CD8-positive, alpha-beta memory T cell (primary cell): Measurements from ENCODE around the gene GRAP2. TPM values are rescaled to one million over a fixed set of nuclear protein-coding genes. Genes with fewer than 3 reads are reported as not detected.
A peak's percentile ranks its signal among the peaks of the same experiment; 100 is the strongest.

Experiments
- CTCF ChIA-PET: fragments of 350-600 bp; sonication (Branson Sonifier 250); formaldehyde crosslinking; loops from one replicate; lab custom pipeline; 2021; ENCODE audit warnings: antibody characterized with exemption; lab: Charles Lee
- POLR2A ChIA-PET: fragments of 350-600 bp; sonication (Branson Sonifier 250); formaldehyde crosslinking; loops from one replicate; lab custom pipeline; 2021; ENCODE audit warnings: antibody characterized with exemption; lab: Charles Lee
- DNase-seq, 5 donors: peaks; one replicate each; pipeline versions ENCODE4 v3.0.0 to v3.0.0-alpha.2; 2020 to 2022; ENCODE audit warnings: mixed read lengths in 1 of 5
- H3K27ac ChIP-seq: one replicate; pipeline ENCODE4 v1.7.0; 2013; ENCODE audit warnings: low read depth, mild to moderate bottlenecking, low read length, moderate library complexity
- H3K27me3 ChIP-seq: 2 replicates; pipeline ENCODE4 v1.7.0; 2013; ENCODE audit warnings: low read length, mild to moderate bottlenecking; ENCODE audit not compliant: insufficient read depth, poor library complexity, severe bottlenecking
- H3K36me3 ChIP-seq: 2 replicates; pipeline ENCODE4 v1.7.0; 2013; ENCODE audit warnings: mild to moderate bottlenecking, low read length, moderate library complexity; ENCODE audit not compliant: insufficient read depth
- H3K4me1 ChIP-seq: 2 replicates; pipeline ENCODE4 v1.7.0; 2013; ENCODE audit warnings: mild to moderate bottlenecking, low read length, moderate library complexity; ENCODE audit not compliant: insufficient read depth
- H3K4me3 ChIP-seq: 2 replicates; pipeline ENCODE4 v1.7.0; 2013; ENCODE audit warnings: mild to moderate bottlenecking, low read length
- H3K9me3 ChIP-seq: 2 replicates; pipeline ENCODE4 v1.7.0; 2013; ENCODE audit warnings: mild to moderate bottlenecking, low read length
- H3K27ac Mint-ChIP-seq, 8 donors: one replicate each; pipeline ENCODE4 v1.8.0; 2020 to 2021; ENCODE audit warnings: mixed read lengths in 8 of 8, mild to moderate bottlenecking in 6 of 8, inconsistent platforms in 3 of 8, moderate library complexity in 3 of 8
- H3K27me3 Mint-ChIP-seq, 2 donors: one replicate each; pipeline ENCODE4 v1.8.0; 2020 to 2021; ENCODE audit warnings: mixed read lengths in 2 of 2, mild to moderate bottlenecking in 1 of 2, moderate library complexity in 1 of 2
- H3K36me3 Mint-ChIP-seq, 3 donors: one replicate each; pipeline ENCODE4 v1.8.0; 2020 to 2021; ENCODE audit warnings: mixed read lengths in 3 of 3, inconsistent platforms in 1 of 3, mild to moderate bottlenecking in 1 of 3
- H3K4me1 Mint-ChIP-seq, 3 donors: one replicate each; pipeline ENCODE4 v1.8.0; 2020 to 2021; ENCODE audit warnings: mixed read lengths in 3 of 3, inconsistent platforms in 1 of 3, mild to moderate bottlenecking in 1 of 3
- H3K4me3 Mint-ChIP-seq, 7 donors: one replicate each; pipeline ENCODE4 v1.8.0; 2020 to 2021; ENCODE audit warnings: mixed read lengths in 7 of 7, mild to moderate bottlenecking in 6 of 7, moderate library complexity in 4 of 7, inconsistent platforms in 2 of 7
- H3K9me3 Mint-ChIP-seq, 5 donors: one replicate each; pipeline ENCODE4 v1.8.0; 2020 to 2022; ENCODE audit warnings: mixed read lengths in 5 of 5, mild to moderate bottlenecking in 3 of 5, moderate library complexity in 2 of 5, inconsistent platforms in 1 of 5
- polyA plus RNA-seq: library from polyadenylated mRNA; unstranded; fragments of 300-500 nt; fragmentation: Illumina TruSeq; gene quantifications from one replicate; pipeline ENCODE4 v1.2.3, GENCODE V29; 2021
- total RNA-seq, 2 experiments: library from RNA; stranded (reverse); gene quantifications; one replicate each; pipeline ENCODE4 v1.2.3, GENCODE V29; 2021

Gene GRAP2
- total and polyA plus RNA-seq, 3 experiments from 2014 or later: 41.8 to 103 (median 53.2) TPM

DNA sequence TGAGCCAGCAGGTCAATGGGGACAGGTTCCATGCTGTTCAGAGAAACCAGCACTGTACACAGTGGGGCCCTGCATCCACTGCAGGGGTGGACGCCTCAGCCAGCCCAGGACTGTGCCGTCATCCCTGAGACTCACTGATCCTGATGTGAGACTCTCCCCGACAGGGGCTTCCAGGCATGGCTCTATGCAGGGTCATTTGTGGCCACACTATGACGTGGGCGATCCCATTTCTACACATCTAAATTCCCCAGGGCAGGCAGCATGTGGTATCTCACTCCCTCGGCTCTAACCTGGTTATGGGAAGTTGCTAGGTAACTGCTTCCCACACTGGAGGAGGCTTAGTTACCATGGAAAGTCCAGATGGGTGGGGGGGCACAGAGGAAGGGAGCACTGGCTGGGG lies 79.7 kb downstream of the GRAP2 start:
- peaks cover 0 to 13% (median 3%) of the 10 kb centered on the region in 3 donors for H3K36me3 Mint-ChIP-seq
- Histone ChIP-seq H3K27me3 (no peaks in the 10 kb centered on the region), H3K9me3 (no peaks in the 10 kb centered on the region), H3K4me1 (peaks cover 12% of the 10 kb centered on the region), H3K27ac (no peak overlapping the region), H3K36me3 (peaks cover 5% of the 10 kb centered on the region), H3K4me3 (no peak overlapping the region)
- ChIA-PET POLR2A (no interaction called here), CTCF (no interaction called here)
- peaks cover 23 to 25% (median 24%) of the 10 kb centered on the region in 3 donors for H3K4me1 Mint-ChIP-seq
- no peak for DNase-seq
- H3K27ac Mint-ChIP-seq: peak overlapping the region in 5 of 8 donors; percentile 64 to 94 (median 85)
- H3K27me3 Mint-ChIP-seq: peaks cover 0 to 10% of the 10 kb centered on the region in 2 donors
- peak overlapping the region in 1 of 7 donors; percentile 9 for H3K4me3 Mint-ChIP-seq
- H3K9me3 Mint-ChIP-seq: no peaks in the 10 kb centered on the region

GRCh38 chr22:39983346-39983745 lies 82.5 kb downstream of the GRAP2 start:
- POLR2A ChIA-PET: interaction anchor here (0.7 kb wide), 1 partner anchor 336 kb away, joined by 3 read pairs; no protein-coding TSS in a partner anchor
- CTCF ChIA-PET: interaction anchor here (1.1 kb wide), 1 partner anchor 42 kb away, joined by 3 read pairs; no protein-coding TSS in a partner anchor
- Mint-ChIP-seq H3K9me3 (no peaks in the 10 kb centered on the region), H3K36me3 (no peaks in the 10 kb centered on the region), H3K4me3 (no peak overlapping the region), H3K27me3 (peaks cover 0 to 10% of the 10 kb centered on the region in 2 donors), H3K27ac (peak overlapping the region in 3 of 8 donors; percentile 12 to 66 (median 18)), H3K4me1 (peaks cover 23 to 29% (median 23%) of the 10 kb centered on the region in 3 donors)
- no peak overlapping the region for H3K4me3 ChIP-seq
- peaks cover 2% of the 10 kb centered on the region for H3K27me3 ChIP-seq
- H3K36me3 ChIP-seq: no peaks in the 10 kb centered on the region
- peaks cover 12% of the 10 kb centered on the region for H3K4me1 ChIP-seq
- H3K9me3 ChIP-seq: no peaks in the 10 kb centered on the region
- H3K27ac ChIP-seq: no peak overlapping the region
- DNase-seq: no peak

DNA sequence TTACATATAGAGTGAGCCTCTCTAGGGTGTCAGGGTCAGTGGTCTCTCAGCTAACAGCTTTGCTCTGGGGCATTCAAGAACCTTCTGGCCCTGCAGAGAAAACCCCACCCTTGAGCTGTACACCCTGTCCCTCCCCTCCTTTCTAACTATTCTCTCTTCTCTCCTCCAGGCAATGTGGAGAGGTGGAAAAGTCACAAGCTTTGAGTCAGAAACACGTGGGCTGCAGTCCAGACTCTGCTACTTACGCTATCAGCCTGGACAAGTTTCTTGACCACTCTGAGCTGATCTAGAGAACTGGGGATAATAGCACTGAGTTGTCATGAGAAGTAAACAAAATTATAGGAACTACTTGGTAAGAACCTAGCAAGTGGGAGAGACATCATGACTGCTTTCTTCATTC lies 83.1 kb downstream of the GRAP2 start:
- Histone ChIP-seq H3K27me3 (peaks cover 3% of the 10 kb centered on the region), H3K9me3 (no peaks in the 10 kb centered on the region), H3K4me3 (no peak overlapping the region), H3K27ac (no peak overlapping the region), H3K4me1 (peaks cover 12% of the 10 kb centered on the region), H3K36me3 (no peaks in the 10 kb centered on the region)
- DNase-seq: no peak
- Mint-ChIP-seq H3K4me1 (peaks cover 19 to 26% (median 21%) of the 10 kb centered on the region in 3 donors), H3K36me3 (no peaks in the 10 kb centered on the region), H3K27me3 (peaks cover 6 to 15% of the 10 kb centered on the region in 2 donors), H3K4me3 (no peak overlapping the region), H3K27ac (peak overlapping the region in 2 of 8 donors; percentile 66 to 74), H3K9me3 (no peaks in the 10 kb centered on the region)
- CTCF ChIA-PET: interaction anchor here (1.1 kb wide), 1 partner anchor 41 kb away, joined by 3 read pairs; no protein-coding TSS in a partner anchor
- POLR2A ChIA-PET: no interaction called here

GRCh38 chr22:39984746-39985145 lies 83.9 kb downstream of the GRAP2 start:
- peaks cover 14 to 16% of the 10 kb centered on the region in 2 donors for H3K27me3 Mint-ChIP-seq
- H3K27me3 ChIP-seq: peaks cover 3% of the 10 kb centered on the region
- ChIA-PET CTCF (no interaction called here), POLR2A (no interaction called here)
- H3K4me3 Mint-ChIP-seq: no peak overlapping the region
- peaks cover 12 to 18% (median 15%) of the 10 kb centered on the region in 3 donors for H3K4me1 Mint-ChIP-seq
- no peaks in the 10 kb centered on the region for H3K36me3 ChIP-seq
- H3K4me3 ChIP-seq: no peak overlapping the region
- H3K36me3 Mint-ChIP-seq: no peaks in the 10 kb centered on the region
- no peaks in the 10 kb centered on the region for H3K9me3 Mint-ChIP-seq
- no peaks in the 10 kb centered on the region for H3K9me3 ChIP-seq
- H3K27ac ChIP-seq: no peak overlapping the region
- no peak overlapping the region for H3K27ac Mint-ChIP-seq
- H3K4me1 ChIP-seq: peaks cover 12% of the 10 kb centered on the region
- DNase-seq: no peak

DNA sequence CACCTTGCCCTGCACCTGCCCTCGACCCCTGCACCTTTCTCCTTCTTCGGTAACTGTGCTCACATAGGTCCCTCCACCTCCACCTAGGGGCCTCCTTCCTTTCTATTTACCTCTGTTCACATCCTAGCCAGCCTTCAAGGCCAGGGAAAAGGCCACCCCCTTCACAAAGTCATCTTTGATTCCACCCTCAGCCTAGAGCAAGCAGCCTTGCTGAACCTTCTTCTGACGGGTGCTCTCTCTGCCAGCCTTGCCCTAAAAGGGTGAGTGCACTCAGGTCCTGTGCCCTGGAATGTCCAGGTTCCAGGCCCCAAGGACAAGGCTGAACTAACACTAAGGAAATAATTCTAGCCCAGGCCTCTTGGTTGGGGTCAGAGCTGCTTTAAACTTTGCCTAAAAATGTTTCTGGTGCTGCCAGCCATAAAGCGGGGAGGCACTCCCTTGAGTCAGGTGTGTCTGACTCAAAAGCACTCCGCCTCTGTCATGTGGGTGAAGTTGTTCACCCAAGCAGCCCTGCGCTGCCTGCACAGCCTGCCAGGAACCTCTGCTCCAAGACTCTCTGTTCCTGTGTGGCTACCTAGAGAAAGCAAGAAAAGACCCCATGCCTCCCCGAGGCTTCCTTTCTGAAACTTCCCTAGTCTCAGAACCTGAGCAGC lies 84.6 kb downstream of the GRAP2 start:
- Histone ChIP-seq H3K4me1 (peaks cover 6% of the 10 kb centered on the region), H3K27ac (no peak overlapping the region), H3K4me3 (no peak overlapping the region), H3K27me3 (peaks cover 3% of the 10 kb centered on the region), H3K36me3 (no peaks in the 10 kb centered on the region), H3K9me3 (no peaks in the 10 kb centered on the region)
- peak overlapping the region in 1 of 7 donors; percentile 31 for H3K4me3 Mint-ChIP-seq
- H3K4me1 Mint-ChIP-seq: peaks cover 4 to 10% (median 8%) of the 10 kb centered on the region in 3 donors
- H3K9me3 Mint-ChIP-seq: no peaks in the 10 kb centered on the region
- peak in 1 of 5 donors; percentile 34 for DNase-seq
- ChIA-PET POLR2A (interaction anchor here (1.0 kb wide), 1 partner anchor 9 kb away, joined by 3 read pairs; no protein-coding TSS in a partner anchor), CTCF (no interaction called here)
- peak overlapping the region in 4 of 8 donors; percentile 8 to 88 (median 68) for H3K27ac Mint-ChIP-seq
- H3K27me3 Mint-ChIP-seq: peaks cover 14 to 15% of the 10 kb centered on the region in 2 donors
- no peaks in the 10 kb centered on the region for H3K36me3 Mint-ChIP-seq

- Mint-ChIP-seq H3K9me3 (no peaks in the 10 kb centered on the region), H3K36me3 (no peaks in the 10 kb centered on the region), H3K27ac (peak overlapping the region in 3 of 8 donors; percentile 43 to 86 (median 52)), H3K4me1 (peaks cover 0 to 5% (median 2%) of the 10 kb centered on the region in 3 donors), H3K27me3 (peaks cover 18 to 38% of the 10 kb centered on the region in 2 donors), H3K4me3 (peak overlapping the region in 2 of 7 donors; percentile 34 to 62)
- ChIA-PET POLR2A (no interaction called here), CTCF (no interaction called here)
- Histone ChIP-seq H3K27me3 (peaks cover 3% of the 10 kb centered on the region), H3K9me3 (no peaks in the 10 kb centered on the region), H3K4me3 (no peak overlapping the region), H3K27ac (no peak overlapping the region), H3K36me3 (no peaks in the 10 kb centered on the region), H3K4me1 (no peaks in the 10 kb centered on the region)
- no peak for DNase-seq
These were observed 87.7 kb downstream of the GRAP2 start for GRCh38 chr22:39988386-39989114.

GRCh38 chr22:39989633-39990032 lies 88.7 kb downstream of the GRAP2 start:
- no peaks in the 10 kb centered on the region for H3K36me3 Mint-ChIP-seq
- DNase-seq: no peak
- no peaks in the 10 kb centered on the region for H3K9me3 Mint-ChIP-seq
- Histone ChIP-seq H3K4me3 (no peak overlapping the region), H3K4me1 (peaks cover 4% of the 10 kb centered on the region), H3K27me3 (peaks cover 3% of the 10 kb centered on the region), H3K36me3 (no peaks in the 10 kb centered on the region), H3K27ac (no peak overlapping the region), H3K9me3 (no peaks in the 10 kb centered on the region)
- peaks cover 7 to 13% (median 8%) of the 10 kb centered on the region in 3 donors for H3K4me1 Mint-ChIP-seq
- ChIA-PET CTCF (no interaction called here), POLR2A (no interaction called here)
- H3K27ac Mint-ChIP-seq: peak overlapping the region in 1 of 8 donors; percentile 68
- H3K4me3 Mint-ChIP-seq: no peak overlapping the region
- peaks cover 22 to 46% of the 10 kb centered on the region in 2 donors for H3K27me3 Mint-ChIP-seq

DNA sequence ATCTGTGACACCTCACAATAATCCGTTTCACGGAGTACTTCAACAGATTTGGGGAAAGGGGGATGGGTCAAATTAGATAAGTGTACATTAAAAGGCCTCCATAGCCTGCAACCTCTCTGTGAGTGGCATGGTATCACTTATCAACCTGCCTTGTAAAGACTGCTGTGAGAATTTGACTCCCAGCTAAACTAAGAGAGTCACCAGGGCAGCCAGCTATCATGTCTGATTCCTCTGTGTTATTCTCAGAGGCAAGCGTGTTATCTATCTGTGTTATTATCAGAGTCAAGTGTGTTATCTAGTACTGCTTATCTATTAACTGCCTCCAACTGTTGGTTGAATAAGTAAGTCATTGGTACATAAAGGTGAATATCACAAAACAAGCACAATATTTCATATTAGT lies 89.8 kb downstream of the GRAP2 start:
- H3K27me3 ChIP-seq: peaks cover 3% of the 10 kb centered on the region
- DNase-seq: no peak
- peak overlapping the region in 1 of 8 donors; percentile 68 for H3K27ac Mint-ChIP-seq
- ChIA-PET CTCF (no interaction called here), POLR2A (no interaction called here)
- peak overlapping the region in 1 of 7 donors; percentile 24 for H3K4me3 Mint-ChIP-seq
- peaks cover 24 to 48% of the 10 kb centered on the region in 2 donors for H3K27me3 Mint-ChIP-seq
- H3K4me1 Mint-ChIP-seq: peaks cover 7 to 12% (median 8%) of the 10 kb centered on the region in 3 donors
- no peak overlapping the region for H3K4me3 ChIP-seq
- H3K4me1 ChIP-seq: peaks cover 4% of the 10 kb centered on the region
- no peaks in the 10 kb centered on the region for H3K9me3 ChIP-seq
- no peak overlapping the region for H3K27ac ChIP-seq
- H3K9me3 Mint-ChIP-seq: no peaks in the 10 kb centered on the region
- H3K36me3 ChIP-seq: no peaks in the 10 kb centered on the region
- H3K36me3 Mint-ChIP-seq: no peaks in the 10 kb centered on the region
